GM10266 (cell line): ENCODE measurements around the gene ZNF605.
A peak's percentile ranks its signal among the peaks of the same experiment; 100 is the strongest.
"Not testable (repeated sequence)": the region's sequence is repeated elsewhere in the genome, so short reads cannot be mapped to it uniquely, and the experiment has no call there.

ENCODE experiments used
- DNase-seq: peaks from one replicate; pipeline ENCODE4 v3.0.0; 2012; ENCODE audit errors: extremely low spot score
- CTCF ChIP-seq: IDR thresholded peaks from 2 replicates; pipeline ENCODE4 v1.5.1; 2012; ENCODE audit warnings: mild to moderate bottlenecking, low read depth; ENCODE audit not compliant: control insufficient read depth, insufficient read depth; ENCODE audit errors: missing control alignments

Gene ZNF605

GRCh38 chr12:132888852-132889251 lies 67.3 kb downstream of the ZNF605 start:
- no peak for TF ChIP-seq CTCF
- DNase-seq, result no peak

DNA sequence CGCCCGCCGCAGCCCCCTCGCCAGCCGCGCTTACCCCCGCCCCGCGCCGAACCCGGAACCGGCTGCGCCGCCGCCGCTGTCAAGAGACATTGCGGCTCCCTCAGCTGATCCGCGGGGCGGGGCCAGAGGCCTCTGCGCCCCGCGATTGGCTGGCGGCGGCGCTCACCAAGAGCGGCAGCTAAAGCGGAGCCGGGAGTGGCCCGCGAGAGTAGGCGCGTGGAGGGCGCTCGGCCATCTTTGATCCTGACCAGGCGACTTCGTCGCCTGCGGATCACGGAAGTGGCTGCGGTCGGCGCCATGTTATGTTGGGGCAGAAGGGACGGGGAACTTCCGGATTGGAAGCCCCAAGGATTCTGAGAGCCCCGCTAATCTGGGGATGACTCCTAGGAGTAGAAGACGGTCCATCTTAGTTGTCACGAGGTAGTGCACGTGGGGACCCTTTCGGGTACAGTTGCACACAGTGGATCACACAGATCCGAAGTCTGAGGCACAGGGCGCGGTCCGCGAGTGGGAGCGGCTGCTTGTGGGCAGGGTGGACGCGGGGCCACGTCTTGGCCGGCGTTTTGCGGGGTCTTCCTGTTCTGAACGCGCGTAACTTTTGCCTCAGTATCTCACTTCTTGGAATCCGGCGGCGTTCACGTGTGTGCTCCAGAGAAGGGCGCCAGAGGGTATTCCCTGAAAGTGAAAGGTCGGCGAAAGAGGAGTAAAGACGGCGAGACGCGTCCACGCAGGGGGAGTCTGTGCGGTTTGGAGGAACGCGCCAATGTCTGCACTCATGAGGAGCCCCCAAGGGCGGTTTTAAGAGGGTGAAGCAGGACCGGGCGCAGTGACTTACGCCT lies 68.4 kb downstream of the ZNF605 start, which contains the start of gene CHFR:
Gene CHFR, minus strand, starts transcription at position 93 of the 839 bp plus-strand sequence. CDS start 277 bp downstream, outside the sequence.
- TF ChIP-seq CTCF, result no peak
- DNase-seq, result peak; percentile 99

DNA sequence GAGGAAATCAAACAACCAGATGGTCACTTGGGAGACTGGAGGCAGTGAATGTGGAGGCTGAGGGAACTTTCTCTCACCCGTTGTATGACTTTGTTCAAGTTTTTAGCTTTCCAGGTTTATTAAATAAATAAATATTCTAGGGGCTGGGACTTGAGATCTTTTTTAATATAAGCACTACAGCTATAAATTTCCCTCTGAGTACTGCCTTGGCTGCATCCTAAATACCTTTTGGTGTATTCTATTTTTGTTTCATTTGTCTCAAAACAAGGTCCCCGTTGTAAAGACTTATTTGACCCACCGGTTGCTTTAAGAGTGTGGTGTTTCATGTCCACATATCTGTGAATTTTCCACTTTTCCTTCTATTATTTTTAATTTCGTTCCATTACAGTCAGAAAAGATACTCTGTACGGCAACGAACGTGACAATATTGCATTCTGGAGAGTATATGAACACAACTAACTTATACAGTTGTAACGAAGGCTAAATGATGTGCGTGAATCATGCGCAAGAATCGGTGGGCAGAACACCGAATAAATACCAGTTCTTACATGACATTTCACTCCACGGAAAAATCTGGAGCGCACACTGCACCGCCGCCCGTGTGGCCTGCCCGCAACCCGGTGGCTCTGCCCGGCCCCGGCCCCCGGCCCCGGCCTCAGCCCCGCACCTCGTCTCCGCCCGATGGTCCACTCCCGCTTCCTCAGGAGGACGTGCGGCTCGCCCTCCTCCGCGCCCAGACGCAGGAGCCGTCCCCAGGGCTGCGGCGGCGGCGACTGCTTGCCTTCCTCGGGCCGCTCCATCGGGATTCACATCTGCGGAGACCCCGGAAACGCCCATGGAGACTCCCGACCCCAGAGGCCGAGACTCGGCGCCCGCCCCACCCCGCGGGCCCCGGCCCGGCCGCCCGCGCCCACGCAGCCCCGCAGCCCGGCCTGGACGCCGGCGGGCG lies 69.3 kb downstream of the ZNF605 start:
- TF ChIP-seq CTCF, result no peak
- DNase-seq, result peak; percentile 53

GRCh38 chr12:132881818-132882217 lies 74.3 kb downstream of the ZNF605 start:
- TF ChIP-seq CTCF, result no peak
- no peak for DNase-seq

DNA sequence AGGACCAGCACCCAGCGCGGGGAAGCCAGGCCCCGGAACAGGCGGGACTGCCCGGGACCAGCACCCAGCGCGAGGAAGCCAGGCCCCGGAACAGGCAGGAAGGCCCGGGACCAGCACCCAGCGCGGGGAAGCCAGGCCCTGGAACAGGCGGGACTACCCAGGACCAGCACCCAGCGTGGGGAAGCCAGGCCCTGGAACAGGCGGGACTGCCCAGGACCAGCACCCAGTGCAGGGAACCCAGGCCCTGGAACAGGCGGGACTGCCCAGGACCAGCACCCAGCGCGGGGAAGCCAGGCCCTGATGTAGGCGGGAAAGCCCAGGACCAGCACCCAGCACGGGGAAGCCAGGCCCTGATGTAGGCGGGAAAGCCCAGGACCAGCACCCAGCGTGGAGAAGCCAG lies 81.5 kb downstream of the ZNF605 start:
- DNase-seq, result not testable (repeated sequence)

DNA sequence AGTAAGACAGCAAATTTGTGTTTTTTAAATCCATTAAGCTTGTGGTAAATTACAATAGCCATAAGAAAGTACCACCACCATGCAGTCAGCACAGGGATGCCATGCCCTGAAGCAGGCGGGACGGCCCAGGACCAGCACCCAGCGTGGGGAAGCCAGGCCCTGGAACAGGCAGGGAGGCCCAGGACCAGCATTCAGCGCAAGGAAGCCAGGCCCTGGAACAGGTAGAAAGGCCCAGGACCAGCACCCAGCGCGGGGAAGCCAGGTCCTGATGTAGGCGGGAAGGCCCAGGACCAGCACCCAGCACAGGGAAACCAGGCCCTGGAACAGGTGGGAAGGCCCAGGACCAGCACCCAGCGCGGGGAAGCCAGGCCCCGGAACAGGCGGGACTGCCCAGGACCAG lies 81.9 kb downstream of the ZNF605 start:
- TF ChIP-seq CTCF, result no peak
- no peak for DNase-seq

DNA sequence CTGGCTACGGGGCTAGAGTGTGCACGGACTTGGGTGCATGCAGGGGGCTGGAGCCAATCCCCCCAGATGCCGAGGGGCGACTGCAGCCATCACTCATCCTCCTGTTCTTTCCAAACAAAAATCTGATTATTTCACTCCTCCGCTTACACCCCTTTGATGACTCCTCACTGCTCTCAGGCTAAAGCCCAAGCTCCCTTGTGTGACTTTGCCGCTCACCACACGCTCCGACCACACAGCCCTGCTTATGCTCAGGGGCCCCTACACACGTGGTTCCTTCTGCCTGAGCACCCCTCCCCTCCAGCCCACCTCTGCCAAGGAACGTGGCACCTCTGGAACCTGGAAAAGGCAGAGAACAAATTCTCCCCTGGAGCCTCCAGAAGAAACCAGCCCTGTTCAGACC lies 82.4 kb downstream of the ZNF605 start:
- no peak for DNase-seq
- TF ChIP-seq CTCF, result no peak
